ENCODE data around the gene PRPF38A.

The PRPF38A gene

DNA sequence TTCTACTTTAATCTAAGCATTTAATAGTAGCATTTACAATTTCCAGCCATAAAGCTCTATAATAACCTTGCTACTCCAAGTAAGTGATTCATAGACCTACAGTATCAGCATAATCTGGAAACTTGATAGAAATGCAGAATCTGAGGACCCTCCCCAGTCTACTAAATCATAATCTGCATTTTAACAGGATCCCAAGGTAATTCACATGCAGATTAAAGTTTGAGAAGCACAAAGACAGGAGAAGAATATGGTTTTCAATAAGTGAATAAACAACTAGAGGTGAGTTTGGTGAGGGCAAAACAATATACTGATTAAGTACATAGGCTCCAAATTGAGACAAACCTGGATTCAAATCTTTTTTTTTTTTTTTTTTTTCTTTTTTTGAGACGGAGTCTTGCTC lies 57.4 kb downstream of the PRPF38A start:
- no peak for DNase-seq (ENCODE audit: low read depth)

DNA sequence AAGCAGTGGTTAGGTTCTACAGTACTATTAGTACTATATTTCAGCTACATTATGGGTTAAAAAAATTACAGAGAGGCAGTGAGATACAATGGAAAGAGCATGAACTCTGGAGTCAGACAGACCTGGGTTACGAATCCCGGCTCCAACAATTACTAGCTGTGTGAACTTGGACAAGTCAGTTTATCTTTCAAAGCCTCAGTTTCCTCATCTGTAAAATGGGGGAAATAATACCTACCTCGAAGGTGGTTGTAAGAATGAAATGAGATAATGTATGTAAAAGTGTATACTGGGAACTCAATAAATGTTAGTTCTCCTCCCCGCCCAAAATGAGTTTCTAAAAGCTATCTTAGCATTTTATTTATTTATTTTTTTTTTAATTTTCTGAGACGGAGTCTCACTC lies 59.5 kb downstream of the PRPF38A start:
- no peak for DNase-seq (ENCODE audit: low read depth)

DNA sequence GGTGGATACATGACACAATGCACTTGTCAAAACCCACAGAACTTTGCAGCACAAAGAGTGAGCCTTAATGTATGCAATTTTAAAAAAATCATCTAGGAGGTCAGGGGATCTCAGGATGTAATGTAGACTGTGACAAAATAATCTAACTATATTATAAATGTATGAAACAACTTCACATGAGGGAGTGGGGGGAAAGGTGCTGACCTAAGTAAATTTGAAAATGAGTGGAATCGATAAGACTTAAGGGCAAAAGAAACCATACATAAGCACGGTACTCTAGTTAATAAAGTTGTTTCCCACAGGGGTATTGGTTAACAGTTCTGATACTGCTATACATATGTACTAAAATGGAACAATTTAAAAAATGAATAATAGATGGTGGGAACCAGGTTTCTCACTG lies 64.7 kb downstream of the PRPF38A start:
- DNase-seq (ENCODE audit: low read depth) = no peak
